Measurements from ENCODE around the gene ZC3H12C. TPM values are rescaled to one million over a fixed set of nuclear protein-coding genes. Genes with fewer than 3 reads are reported as not detected.

ZC3H12C gene
- total and polyA plus RNA-seq, 2 of the 4 experiments (the other 2 are of a cell fraction): 4.2 to 15.8 TPM

GRCh38 chr11:110186456-110186855 is 93.3 kb downstream of the ZC3H12C start:
- ATAC-seq (ENCODE audit: low read depth) (no peak), DNase-seq (no peak)
- intact Hi-C loops (cut with micrococcal nuclease) (no loop called here), in situ Hi-C loops (cut with MboI; ENCODE audit: low sequenced_read_pairs) (loop anchor here (25.0 kb wide), 1 partner anchor 224 kb away; no protein-coding TSS in a partner anchor), dilution Hi-C loops (cut with HindIII; ENCODE audit: low sequenced_read_pairs, unreplicated experiment) (no loop called here)
- no peak overlapping the region for H3K14ac ChIP-seq (replicated peaks; ENCODE audit: low read depth, low read length)
- no peaks in the 10 kb centered on the region for H3K79me1 ChIP-seq (ENCODE audit: low read depth in 1 of 2, low read length in 2 of 2)
- no peak overlapping the region for H3K4me3 ChIP-seq (ENCODE audit: insufficient read depth, low read depth, low read length)
- no peak overlapping the region for H2BK15ac ChIP-seq (ENCODE audit: low read depth, low read length)
- no peak overlapping the region for H4K5ac ChIP-seq (ENCODE audit: low read depth, low read length)
- no peak overlapping the region for H2BK20ac ChIP-seq (ENCODE audit: low read depth, low read length)
- 100% methylated on average over 5 of the region's 5 CpGs; no CpG with 5 or more reads in 1 of the 2 experiments for WGBS, 2 experiments (ENCODE audit: extremely low coverage in 2 of 2, insufficient read length in 1 of 2)
- H4K8ac ChIP-seq (ENCODE audit: low read depth in 2 of 2, low read length in 2 of 2): no peak overlapping the region
- H3K9me3 ChIP-seq (ENCODE audit: control insufficient read depth, insufficient read depth, low read length): no peaks in the 10 kb centered on the region
- H3K23ac ChIP-seq (ENCODE audit: low read depth, low read length): no peak overlapping the region
- H2BK120ac ChIP-seq (ENCODE audit: low read depth, low read length): no peak overlapping the region
- no peak overlapping the region for H3K18ac ChIP-seq (ENCODE audit: low read depth, low read length)
- H3K4ac ChIP-seq (ENCODE audit: low read depth, low read length): no peak overlapping the region
- no peaks in the 10 kb centered on the region for H4K20me1 ChIP-seq (ENCODE audit: insufficient read depth, low read length)
- no peaks in the 10 kb centered on the region for H3K36me3 ChIP-seq (ENCODE audit: control insufficient read depth, insufficient read depth, low read length)
- H3K9me1 ChIP-seq (ENCODE audit: insufficient read depth, low read length): peaks cover 4% of the 10 kb centered on the region; the same call in 1 of the 2 replicates
- peak overlapping the region; percentile 9 for H2AFZ ChIP-seq (replicated peaks; ENCODE audit: low read length, poor library complexity)
- no peak overlapping the region for H3K4me2 ChIP-seq (ENCODE audit: low read depth, low read length)
- no peak overlapping the region for H2AK5ac ChIP-seq (ENCODE audit: low read depth, low read length)
- no peak overlapping the region for H3K56ac ChIP-seq (ENCODE audit: extremely low read depth, insufficient read depth, low read length)
- POLR2A ChIA-PET (ENCODE audit: unreplicated experiment): no interaction called here
- H3K27me3 ChIP-seq (ENCODE audit: control insufficient read depth, insufficient read depth, low read length): no peaks in the 10 kb centered on the region
- H2BK5ac ChIP-seq (ENCODE audit: low read depth, low read length, poor library complexity, severe bottlenecking): no peak overlapping the region
- H3K9ac ChIP-seq (ENCODE audit: low read depth, low read length): no peak overlapping the region
- no TSS peak for BruUV-seq (replicated peaks)
- TF ChIP-seq CTCF (conservative IDR thresholded peaks at IDR 0.05; ENCODE audit: low read depth, low read length) (no peak), BHLHE40 (IDR thresholded peaks at IDR 0.05; ENCODE audit: low read depth, low read length) (no peak), ELK1 (IDR thresholded peaks at IDR 0.05; ENCODE audit: borderline replicate concordance, low read depth, low read length) (no peak), POLR2A (IDR thresholded peaks at IDR 0.05; ENCODE audit: low read depth, low read length) (no peak), NFE2L2 (IDR thresholded peaks at IDR 0.05; ENCODE audit: low read depth, low read length) (no peak), SMC3 (IDR thresholded peaks at IDR 0.05; ENCODE audit: low read depth, low read length) (no peak), RCOR1 (IDR thresholded peaks at IDR 0.05; ENCODE audit: insufficient replicate concordance, low read length) (no peak), MAFK (IDR thresholded peaks at IDR 0.05; ENCODE audit: low read depth, low read length) (no peak), USF2 (IDR thresholded peaks at IDR 0.05; ENCODE audit: low read depth, low read length) (no peak), RFX5 (IDR thresholded peaks at IDR 0.05; ENCODE audit: low read depth, low read length) (no peak), CEBPB (IDR thresholded peaks at IDR 0.05; ENCODE audit: low read depth, low read length) (no peak), MXI1 (IDR thresholded peaks at IDR 0.05; ENCODE audit: borderline replicate concordance, low read depth, low read length) (no peak), RAD21 (IDR thresholded peaks at IDR 0.05; ENCODE audit: low read length) (no peak), MAZ (IDR thresholded peaks at IDR 0.05; ENCODE audit: borderline replicate concordance, low read depth, low read length) (no peak), CHD1 (IDR thresholded peaks at IDR 0.05; ENCODE audit: low read depth, low read length) (no peak), FOS (IDR thresholded peaks at IDR 0.05; ENCODE audit: low read depth, low read length) (no peak)
- peaks cover 5% of the 10 kb centered on the region for H3K4me1 ChIP-seq (ENCODE audit: control insufficient read depth, insufficient read depth, low read length)
- H4K91ac ChIP-seq (ENCODE audit: insufficient read depth, low read depth, low read length): no peak overlapping the region
- no peak overlapping the region for H3K27ac ChIP-seq (ENCODE audit: insufficient read depth, low read length)
- CTCF ChIA-PET: no interaction called here
- no peak overlapping the region for H2AK9ac ChIP-seq (replicated peaks; ENCODE audit: low read depth, low read length, poor library complexity)

Data from IMR-90 (cell line).